ENCODE measurements around the gene CRTAP.

CRTAP gene

DNA sequence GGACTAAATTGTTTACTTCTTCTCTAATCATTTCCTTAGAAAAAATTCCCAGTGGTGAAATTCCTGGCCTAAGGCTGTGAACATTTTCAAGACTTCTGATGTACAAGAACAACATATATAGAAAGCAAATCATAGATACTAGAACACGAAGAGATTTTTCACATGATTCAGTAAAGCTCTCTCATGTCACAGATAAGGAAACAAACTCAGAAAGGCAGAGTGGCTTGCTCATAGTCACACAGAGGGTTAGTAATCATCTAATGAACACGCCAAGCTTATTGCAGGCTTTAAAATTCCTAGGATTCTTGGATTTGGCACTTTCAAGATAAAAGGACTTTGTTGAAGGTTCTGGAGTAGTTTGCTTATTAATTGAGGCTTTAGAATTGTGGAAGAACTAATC, 26.2 kb downstream of the CRTAP start:
- no peak for TF ChIP-seq TAF1 (IDR thresholded peaks at IDR 0.05; ENCODE audit: borderline replicate concordance, insufficient read depth, low read length)
- TF ChIP-seq, protein P1, sequence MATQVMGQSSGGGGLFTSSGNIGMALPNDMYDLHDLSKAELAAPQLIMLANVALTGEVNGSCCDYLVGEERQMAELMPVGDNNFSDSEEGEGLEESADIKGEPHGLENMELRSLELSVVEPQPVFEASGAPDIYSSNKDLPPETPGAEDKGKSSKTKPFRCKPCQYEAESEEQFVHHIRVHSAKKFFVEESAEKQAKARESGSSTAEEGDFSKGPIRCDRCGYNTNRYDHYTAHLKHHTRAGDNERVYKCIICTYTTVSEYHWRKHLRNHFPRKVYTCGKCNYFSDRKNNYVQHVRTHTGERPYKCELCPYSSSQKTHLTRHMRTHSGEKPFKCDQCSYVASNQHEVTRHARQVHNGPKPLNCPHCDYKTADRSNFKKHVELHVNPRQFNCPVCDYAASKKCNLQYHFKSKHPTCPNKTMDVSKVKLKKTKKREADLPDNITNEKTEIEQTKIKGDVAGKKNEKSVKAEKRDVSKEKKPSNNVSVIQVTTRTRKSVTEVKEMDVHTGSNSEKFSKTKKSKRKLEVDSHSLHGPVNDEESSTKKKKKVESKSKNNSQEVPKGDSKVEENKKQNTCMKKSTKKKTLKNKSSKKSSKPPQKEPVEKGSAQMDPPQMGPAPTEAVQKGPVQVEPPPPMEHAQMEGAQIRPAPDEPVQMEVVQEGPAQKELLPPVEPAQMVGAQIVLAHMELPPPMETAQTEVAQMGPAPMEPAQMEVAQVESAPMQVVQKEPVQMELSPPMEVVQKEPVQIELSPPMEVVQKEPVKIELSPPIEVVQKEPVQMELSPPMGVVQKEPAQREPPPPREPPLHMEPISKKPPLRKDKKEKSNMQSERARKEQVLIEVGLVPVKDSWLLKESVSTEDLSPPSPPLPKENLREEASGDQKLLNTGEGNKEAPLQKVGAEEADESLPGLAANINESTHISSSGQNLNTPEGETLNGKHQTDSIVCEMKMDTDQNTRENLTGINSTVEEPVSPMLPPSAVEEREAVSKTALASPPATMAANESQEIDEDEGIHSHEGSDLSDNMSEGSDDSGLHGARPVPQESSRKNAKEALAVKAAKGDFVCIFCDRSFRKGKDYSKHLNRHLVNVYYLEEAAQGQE (IDR thresholded peaks at IDR 0.05; ENCODE audit: insufficient read depth in 1 of 2, low read depth in 2 of 2, low read length in 2 of 2): no peak
- no peak for TF ChIP-seq SIN3A (IDR thresholded peaks at IDR 0.05; ENCODE audit: borderline replicate concordance, insufficient read depth, low read length)
- no peak for TF ChIP-seq FOXP2 (optimal IDR thresholded peaks at IDR 0.05; ENCODE audit: borderline replicate concordance, extremely low read depth, extremely low read length, insufficient read depth)
- TF ChIP-seq POLR2AphosphoS5 (IDR thresholded peaks at IDR 0.05; ENCODE audit: low read depth, low read length): no peak

DNA sequence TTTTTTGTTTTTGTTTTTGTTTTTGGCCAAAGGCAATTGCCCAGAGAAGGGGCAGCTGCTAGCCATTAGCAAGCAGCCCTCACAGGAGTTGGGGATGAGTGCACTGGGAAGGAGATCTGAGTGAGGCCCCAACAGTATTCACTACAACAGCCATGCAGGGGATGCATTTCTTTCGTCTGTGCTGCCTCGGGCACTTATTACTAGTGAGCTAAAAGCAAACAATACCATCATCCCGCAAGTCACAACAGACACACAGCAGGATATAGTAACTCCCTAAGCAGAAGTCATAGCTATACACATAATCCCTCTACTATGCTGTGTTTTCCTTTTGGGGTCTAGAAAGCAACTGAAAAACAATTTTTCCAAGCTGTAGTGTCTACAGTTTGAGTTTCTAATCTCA, 27.2 kb downstream of the CRTAP start:
- TF ChIP-seq FOXP2 (optimal IDR thresholded peaks at IDR 0.05; ENCODE audit: borderline replicate concordance, extremely low read depth, extremely low read length, insufficient read depth): no peak

DNA sequence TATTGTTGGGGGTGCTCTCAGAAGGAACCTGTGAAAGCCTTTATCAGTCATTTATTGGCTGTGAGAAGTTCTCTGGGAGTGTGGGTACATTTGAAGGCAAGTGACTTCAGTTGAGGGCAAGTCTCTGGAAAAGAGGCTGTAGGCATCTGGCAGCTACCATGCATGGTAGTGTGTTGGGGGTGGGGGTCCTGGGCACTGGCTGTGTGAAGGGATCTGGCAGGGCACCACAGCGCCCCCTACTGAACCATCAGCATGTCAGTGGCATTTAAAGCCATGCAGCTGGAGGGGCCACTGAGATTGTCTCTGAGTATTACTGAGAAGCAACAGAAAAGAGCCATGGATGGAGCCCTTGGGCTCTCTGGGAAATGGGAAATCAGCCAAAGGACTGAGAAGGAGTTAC, 30.6 kb downstream of the CRTAP start:
- TF ChIP-seq, protein P1 (IDR thresholded peaks at IDR 0.05; ENCODE audit: insufficient read depth in 1 of 2, low read depth in 2 of 2, low read length in 2 of 2): no peak
- TF ChIP-seq FOXP2 (optimal IDR thresholded peaks at IDR 0.05; ENCODE audit: borderline replicate concordance, extremely low read depth, extremely low read length, insufficient read depth) (no peak), POLR2AphosphoS5 (IDR thresholded peaks at IDR 0.05; ENCODE audit: low read depth, low read length) (no peak)

DNA sequence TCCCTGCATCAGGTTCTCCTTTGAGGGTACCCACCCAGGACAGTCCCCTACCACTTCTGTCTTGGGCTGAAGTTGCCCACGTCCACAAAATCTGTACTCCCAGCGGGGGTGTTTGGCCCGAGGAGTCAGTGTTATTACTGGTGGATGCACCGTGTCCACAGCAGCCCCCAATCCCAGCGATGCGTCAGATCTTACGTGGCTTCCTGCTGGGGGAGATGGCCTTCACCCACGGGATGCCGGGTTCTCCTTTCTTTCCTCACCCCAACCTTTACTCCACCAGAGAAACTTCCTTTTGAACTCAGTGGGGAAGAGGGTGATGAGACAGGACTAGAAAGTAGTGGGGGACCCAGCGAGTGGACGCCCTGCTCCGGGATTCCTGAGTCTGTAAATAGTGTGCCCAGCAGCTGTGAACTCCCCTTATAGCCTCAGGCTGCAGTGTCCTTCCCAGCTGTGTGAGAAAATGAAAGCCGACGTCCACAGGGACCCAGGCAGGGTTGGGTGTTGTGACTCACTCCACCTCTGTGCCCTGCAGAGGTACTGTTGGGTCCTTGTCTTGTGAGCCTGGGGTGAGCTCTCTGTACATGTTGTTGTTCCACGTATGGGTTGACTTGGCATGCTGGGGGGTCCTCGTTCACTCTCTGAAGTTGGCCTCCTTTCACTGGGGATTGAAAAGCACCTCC, 31.5 kb downstream of the CRTAP start:
- TF ChIP-seq FOXP2 (optimal IDR thresholded peaks at IDR 0.05; ENCODE audit: borderline replicate concordance, extremely low read depth, extremely low read length, insufficient read depth): no peak
- TF ChIP-seq POLR2AphosphoS5 (IDR thresholded peaks at IDR 0.05; ENCODE audit: low read depth, low read length): no peak
- TF ChIP-seq SIN3A (IDR thresholded peaks at IDR 0.05; ENCODE audit: borderline replicate concordance, insufficient read depth, low read length): no peak
- no peak for TF ChIP-seq TAF1 (IDR thresholded peaks at IDR 0.05; ENCODE audit: borderline replicate concordance, insufficient read depth, low read length)
- TF ChIP-seq, protein P1 (IDR thresholded peaks at IDR 0.05; ENCODE audit: insufficient read depth in 1 of 2, low read depth in 2 of 2, low read length in 2 of 2): no peak

DNA sequence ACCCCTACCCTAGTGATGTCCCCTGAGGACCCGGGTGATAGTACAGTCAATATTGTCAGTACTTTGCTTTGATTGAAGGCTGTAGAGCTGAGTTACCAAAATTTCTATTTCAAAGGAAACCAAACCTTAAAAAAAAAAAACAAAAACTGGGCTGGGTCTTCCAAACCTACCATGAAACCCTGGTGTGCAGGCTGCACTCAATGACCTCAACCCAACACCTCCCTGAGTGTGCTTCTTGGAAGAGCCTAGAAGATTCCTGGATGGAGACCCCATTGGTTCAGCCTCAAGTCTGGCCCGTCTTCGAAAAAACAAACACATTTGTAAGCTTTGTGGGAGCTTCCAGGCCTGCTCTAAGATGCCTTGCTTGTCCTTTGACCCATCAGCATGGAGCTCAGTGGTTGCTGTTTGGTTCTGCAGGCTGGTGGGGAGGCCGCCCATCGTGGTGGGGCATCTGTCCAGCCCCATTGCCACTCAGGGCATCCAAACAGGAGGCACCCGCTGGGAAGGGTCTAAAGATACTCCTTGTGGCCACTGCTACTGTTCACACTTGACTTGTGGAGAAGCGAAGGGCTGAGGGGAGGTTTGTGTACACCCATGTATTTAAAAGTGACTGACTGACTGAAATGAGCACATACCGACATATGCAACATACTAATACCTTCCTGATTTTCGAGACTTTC, 32.2 kb downstream of the CRTAP start:
- TF ChIP-seq FOXP2 (optimal IDR thresholded peaks at IDR 0.05; ENCODE audit: borderline replicate concordance, extremely low read depth, extremely low read length, insufficient read depth) (no peak), TAF1 (IDR thresholded peaks at IDR 0.05; ENCODE audit: borderline replicate concordance, insufficient read depth, low read length) (no peak), SIN3A (IDR thresholded peaks at IDR 0.05; ENCODE audit: borderline replicate concordance, insufficient read depth, low read length) (no peak), POLR2AphosphoS5 (IDR thresholded peaks at IDR 0.05; ENCODE audit: low read depth, low read length) (no peak)
- TF ChIP-seq, protein P1 (IDR thresholded peaks at IDR 0.05; ENCODE audit: insufficient read depth in 1 of 2, low read depth in 2 of 2, low read length in 2 of 2): no peak
